NCI-H526 treated with DMSO at 0.1 percent for 48 hours (cell line): ENCODE data around the gene CBLN1.
"Not testable (repeated sequence)": the region's sequence is repeated elsewhere in the genome, so short reads cannot be mapped to it uniquely, and the experiment has no call there.

ENCODE experiments used
- DNase-seq: peaks from one replicate; lab custom pipeline; 2025; lab: John Stamatoyannopoulos, UW

Gene CBLN1

GRCh38 chr16:49277766-49278566 lies 3.7 kb downstream of the CBLN1 start:
- no peak for DNase-seq

GRCh38 chr16:49277386-49277742 lies 4.3 kb downstream of the CBLN1 start:
- no peak for DNase-seq

DNA sequence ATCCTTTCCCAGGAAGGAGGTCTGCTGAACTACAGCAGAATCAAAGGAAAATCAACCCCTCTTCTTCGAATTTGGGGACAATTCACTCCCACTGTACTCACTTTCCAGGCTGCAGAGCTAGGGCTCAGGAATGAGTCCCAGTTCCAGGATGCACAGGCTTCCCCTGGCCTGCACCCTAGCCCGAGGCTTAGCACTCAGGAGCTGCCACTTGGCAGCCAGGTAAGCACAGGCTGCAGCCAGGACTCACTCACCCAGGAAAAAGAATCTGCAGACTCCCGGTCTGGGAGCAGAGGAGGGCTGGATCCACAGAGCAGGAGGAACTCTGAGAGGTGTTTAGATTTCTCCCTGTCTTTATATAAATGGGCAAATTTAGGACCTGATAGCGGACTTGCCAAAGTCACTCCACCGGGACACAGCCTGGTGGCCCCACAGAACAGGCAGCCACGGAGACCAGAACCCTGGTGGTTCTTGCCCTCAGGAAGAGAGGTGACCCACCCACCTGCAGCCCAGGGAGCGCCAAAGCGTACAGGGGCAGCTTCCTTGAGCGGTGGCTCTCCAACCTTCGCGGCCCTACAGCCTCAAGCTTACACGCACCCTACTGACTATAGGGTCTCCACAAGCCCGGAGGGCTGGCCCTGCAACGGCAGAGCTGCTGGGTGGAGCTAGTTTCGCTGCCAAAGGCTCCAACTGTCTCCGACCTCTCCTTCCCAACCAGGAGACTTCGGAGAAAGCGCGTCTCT lies 4.8 kb downstream of the CBLN1 start:
- no peak for DNase-seq

- DNase-seq = no peak
These were observed 5.8 kb downstream of the CBLN1 start for GRCh38 chr16:49275870-49276269.

DNA sequence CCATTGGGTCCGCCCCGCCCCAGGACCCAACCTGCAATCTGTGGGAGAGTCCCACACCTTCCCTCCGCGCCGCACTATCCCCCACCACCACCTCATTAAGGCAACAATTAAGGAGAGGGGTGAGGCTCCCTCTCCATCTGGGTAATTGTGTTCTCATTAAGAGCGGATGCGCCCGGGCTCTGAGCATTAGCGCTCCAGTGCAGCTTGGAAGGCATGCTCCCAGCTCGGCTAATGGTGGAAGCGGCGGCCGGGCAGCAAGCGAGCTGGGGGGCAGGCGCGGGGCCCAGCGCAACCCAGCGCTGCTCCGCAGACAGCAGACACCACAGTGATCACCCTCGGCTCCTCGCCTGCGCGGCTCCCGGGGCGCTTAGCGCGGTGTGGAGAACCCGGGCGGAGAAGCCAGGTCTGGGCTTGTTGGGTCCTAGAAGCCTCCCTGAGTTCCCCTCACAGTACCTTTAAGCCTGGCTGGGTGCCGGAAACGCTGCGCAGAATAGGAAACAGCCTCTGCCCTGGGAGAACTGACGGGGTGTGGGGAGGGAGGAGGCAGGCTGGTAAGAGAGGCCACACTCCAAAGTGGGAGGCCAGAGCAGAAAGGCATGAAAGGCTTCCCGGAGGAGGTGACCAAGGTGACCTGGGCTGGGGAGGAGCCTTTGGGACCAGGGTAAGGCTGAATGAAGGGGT lies 6.4 kb downstream of the CBLN1 start:
- DNase-seq = peak; percentile 5

GRCh38 chr16:49274591-49274990 lies 7.0 kb downstream of the CBLN1 start:
- no peak for DNase-seq

- no peak for DNase-seq
These were observed 7.9 kb downstream of the CBLN1 start for GRCh38 chr16:49273771-49274170.

DNA sequence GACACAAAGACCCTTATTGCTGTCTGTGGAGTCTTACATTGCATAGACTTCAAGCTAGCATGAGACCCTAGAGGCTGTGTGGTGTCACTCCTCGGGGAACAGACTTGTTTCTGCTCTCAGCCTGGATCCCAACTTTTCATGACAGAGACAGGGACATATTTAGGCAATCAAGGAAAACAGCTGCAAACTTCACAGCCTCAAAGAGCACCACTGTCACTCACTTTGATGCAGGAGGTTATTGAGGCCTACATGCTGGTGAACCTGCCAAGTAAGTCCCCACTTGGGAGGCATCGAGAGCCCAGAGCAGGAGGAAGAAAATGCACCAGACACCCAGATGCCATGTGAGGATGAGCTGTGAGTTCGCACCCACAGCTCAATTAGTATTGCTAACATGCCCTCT lies 10.3 kb downstream of the CBLN1 start:
- DNase-seq = no peak

GRCh38 chr16:49269201-49269600 lies 12.4 kb downstream of the CBLN1 start:
- DNase-seq = no peak

- DNase-seq = no peak
These were observed 13.0 kb downstream of the CBLN1 start for GRCh38 chr16:49268667-49269066.

DNA sequence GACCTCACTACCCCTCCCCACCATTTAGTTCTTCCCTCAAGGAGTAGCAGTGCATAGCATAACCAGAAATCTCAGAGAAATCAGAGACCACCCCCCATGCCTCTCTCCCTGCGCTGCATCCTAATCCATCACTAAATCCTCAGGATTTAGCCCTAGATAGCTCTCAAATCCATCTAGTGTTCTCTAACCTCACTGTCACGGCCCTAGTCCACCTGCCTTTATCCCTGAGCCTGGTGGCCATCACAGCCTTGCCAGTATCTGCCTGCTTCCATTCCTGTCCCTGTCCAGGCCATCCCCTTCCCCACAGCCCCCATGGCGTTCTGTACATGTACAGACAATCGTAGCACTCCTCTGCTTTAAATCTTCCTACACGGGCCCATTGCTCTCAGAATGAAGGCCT lies 19.1 kb downstream of the CBLN1 start:
- DNase-seq = no peak

GRCh38 chr16:49261930-49262329 lies 19.7 kb downstream of the CBLN1 start:
- no peak for DNase-seq

- DNase-seq = no peak
These were observed 20.6 kb downstream of the CBLN1 start for GRCh38 chr16:49260956-49261530.

GRCh38 chr16:49260253-49260652 lies 21.4 kb downstream of the CBLN1 start:
- no peak for DNase-seq

DNA sequence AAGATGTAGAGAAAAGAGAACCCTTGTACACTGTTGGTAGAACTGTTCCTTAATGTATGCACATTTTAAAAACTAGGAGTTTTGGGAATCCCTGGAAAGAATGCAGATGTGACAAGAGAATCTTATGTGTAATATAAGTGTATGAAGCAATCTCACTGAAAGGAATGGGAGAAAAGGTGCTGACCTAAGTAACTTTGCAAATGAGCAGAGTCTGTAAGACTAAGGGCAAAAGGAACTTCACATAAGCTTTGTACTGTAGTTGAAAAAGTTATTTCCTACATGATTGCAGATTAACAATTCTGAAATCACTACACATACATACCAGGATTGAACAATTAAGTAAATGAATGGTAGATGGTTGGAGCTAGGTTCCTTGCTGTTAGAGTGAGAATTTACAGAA lies 22.3 kb downstream of the CBLN1 start:
- DNase-seq = no peak

- no peak for DNase-seq
These were observed 30.9 kb downstream of the CBLN1 start for GRCh38 chr16:49250689-49251088.

DNA sequence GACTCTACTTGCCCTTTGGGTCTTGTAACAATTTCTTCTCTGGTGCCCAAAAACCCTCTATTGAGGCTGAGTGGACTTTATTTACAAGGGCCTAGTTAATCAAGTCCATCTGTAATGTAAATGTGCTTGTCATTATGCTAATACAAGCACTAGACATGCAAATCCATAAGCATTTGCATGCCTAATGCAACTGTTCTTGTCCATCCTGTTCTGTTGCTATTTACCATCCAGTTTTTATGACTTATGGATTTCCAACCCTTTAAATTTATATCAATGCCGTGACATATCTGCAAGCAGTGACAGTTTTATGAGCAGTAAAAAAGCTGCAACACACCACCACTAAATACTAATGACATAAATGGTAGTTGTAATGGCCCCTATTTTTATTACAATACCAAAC lies 33.4 kb downstream of the CBLN1 start:
- DNase-seq = peak; percentile 88

DNA sequence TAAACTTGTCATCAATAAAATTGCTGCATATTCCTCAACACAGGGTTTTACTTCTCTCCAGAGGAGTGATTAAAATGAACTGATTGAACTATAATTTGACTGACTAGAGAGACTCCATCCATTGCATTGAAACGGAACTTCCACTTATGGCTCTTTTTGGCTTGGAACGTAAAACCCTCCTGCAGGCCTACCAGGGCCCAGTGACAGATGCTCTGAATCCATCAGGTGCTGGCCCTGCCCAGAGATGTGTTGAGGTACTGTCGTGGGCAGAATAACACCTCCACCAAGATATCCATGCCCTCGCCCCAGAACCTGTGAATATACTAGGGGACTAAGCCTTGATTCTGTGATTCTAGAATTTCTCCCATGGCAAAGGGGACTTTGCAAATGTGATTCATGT lies 45.4 kb downstream of the CBLN1 start:
- DNase-seq = no peak

DNA sequence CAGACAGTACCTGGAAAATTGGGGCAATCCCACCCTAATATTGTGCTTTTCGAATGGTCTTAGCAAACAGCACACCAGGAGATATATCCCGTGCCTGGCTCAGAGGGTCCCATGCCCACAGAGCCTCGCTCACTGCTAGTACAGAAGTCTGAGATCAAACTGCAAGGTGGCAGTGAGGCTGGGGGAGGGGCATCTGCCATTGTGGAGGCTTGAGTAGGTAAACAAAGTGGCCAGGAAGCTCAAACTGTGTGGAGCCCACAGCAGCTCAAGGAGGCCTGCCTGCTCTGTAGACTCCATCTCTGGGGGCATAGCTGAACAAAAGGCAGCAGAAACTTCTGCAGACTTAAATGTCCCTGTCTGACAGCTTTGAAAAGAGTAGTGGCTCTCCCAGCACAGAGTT lies 53.3 kb downstream of the CBLN1 start:
- not testable (repeated sequence) for DNase-seq
